ENCODE results near the gene TAPT1. TPM values are rescaled to one million over a fixed set of nuclear protein-coding genes. Genes with fewer than 3 reads are reported as not detected.

TAPT1 gene
- total RNA-seq, 2 donors from 2014 or later: 19.7 to 21.1 TPM

DNA sequence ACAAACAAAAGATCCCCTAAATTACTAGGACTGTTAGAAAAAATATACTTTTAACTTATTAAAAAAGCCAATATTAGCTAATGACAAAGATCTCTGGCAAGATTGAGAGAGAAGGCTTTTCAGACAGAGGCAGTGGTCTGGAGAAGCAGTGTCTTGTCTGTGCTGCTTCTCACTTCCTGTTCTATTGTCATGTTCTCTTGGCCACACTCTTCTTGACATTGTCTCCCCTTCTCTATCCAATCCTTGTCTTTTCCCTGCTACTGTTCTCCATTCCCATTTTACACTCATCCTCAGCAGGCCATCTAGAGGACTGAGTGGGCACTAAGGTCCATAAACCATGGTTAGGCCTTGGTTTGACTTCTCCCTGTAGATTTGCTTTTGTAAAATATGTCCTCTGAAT, 14.0 kb upstream of the TAPT1 start:
- no peak for DNase-seq (ENCODE audit: low spot score)
- TF ChIP-seq, protein P1, sequence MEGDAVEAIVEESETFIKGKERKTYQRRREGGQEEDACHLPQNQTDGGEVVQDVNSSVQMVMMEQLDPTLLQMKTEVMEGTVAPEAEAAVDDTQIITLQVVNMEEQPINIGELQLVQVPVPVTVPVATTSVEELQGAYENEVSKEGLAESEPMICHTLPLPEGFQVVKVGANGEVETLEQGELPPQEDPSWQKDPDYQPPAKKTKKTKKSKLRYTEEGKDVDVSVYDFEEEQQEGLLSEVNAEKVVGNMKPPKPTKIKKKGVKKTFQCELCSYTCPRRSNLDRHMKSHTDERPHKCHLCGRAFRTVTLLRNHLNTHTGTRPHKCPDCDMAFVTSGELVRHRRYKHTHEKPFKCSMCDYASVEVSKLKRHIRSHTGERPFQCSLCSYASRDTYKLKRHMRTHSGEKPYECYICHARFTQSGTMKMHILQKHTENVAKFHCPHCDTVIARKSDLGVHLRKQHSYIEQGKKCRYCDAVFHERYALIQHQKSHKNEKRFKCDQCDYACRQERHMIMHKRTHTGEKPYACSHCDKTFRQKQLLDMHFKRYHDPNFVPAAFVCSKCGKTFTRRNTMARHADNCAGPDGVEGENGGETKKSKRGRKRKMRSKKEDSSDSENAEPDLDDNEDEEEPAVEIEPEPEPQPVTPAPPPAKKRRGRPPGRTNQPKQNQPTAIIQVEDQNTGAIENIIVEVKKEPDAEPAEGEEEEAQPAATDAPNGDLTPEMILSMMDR (IDR thresholded peaks at IDR 0.05): no peak
- Histone ChIP-seq H3K27me3 (no peaks in the 10 kb centered on the region), H3K4me1 (no peaks in the 10 kb centered on the region), H3K9me3 (no peaks in the 10 kb centered on the region), H3K27ac (no peak overlapping the region), H3K4me3 (no peak overlapping the region), H3K36me3 (no peaks in the 10 kb centered on the region)

DNA sequence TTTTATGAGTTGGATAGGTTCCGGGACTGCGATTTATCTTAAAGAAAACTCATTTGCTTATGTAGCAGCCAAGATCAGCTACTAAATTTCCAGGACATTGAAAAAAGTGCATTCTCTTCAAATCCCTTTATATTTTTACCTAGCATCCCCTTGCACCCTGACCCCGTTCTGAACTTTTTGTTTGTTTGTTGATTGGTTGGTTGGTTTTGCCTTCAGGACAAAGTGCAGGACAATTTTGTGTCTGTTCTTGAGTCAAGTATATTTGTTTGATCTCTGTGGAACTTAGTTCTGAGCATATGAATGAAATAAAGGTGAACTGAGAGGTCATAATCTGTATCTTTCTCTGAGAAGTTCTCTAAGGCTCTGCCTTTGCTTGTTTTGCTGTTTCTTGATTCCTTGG, 12.8 kb upstream of the TAPT1 start:
- Histone ChIP-seq H3K9me3 (no peaks in the 10 kb centered on the region), H3K4me3 (no peak overlapping the region), H3K27ac (no peak overlapping the region), H3K27me3 (no peaks in the 10 kb centered on the region), H3K4me1 (no peaks in the 10 kb centered on the region), H3K36me3 (no peaks in the 10 kb centered on the region)
- TF ChIP-seq, protein P1 (IDR thresholded peaks at IDR 0.05): no peak
- DNase-seq (ENCODE audit: low spot score): no peak

DNA sequence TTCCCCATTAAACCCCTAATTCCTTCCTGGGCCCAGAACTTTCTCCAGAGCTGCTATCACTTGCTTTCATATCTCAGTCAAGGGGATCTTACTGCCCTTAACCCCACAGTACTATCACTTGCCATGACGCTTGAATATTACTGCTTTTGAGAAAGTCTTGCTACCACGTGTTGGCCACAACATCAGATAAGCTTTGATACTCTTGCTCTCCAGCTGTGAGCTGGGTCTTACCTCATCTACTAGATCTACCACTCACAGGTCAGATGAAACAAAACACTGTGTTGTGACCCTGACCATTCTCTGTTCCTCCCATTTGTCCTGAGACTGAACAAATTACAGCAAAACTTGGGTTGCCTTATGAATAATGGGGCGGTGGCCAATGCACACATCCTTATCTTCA, 12.1 kb upstream of the TAPT1 start:
- H3K27ac ChIP-seq: no peak overlapping the region

DNA sequence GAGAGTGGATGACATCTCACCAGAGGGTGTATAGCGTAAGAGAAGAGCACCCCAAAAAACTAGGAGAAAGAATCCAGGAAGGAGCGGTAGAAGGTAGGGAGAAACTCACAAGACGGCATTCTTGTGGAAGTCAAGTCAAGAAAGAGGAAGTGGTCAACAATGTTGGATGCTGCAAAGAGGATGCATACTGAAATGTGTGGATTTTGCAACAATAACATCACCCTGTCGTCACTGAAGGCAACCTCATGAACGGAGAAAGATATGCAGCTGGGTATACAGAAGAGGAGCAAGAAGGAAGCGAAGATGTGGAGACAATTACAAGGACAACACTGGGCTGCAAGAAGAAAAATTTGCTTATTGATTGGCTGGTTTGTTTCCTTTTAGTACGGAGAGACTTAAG, 11.4 kb upstream of the TAPT1 start:
- TF ChIP-seq, protein P1 (IDR thresholded peaks at IDR 0.05): no peak
- peaks cover 0 to under 1% of the 10 kb centered on the region in 2 donors for H3K4me1 ChIP-seq
- H3K9me3 ChIP-seq: no peaks in the 10 kb centered on the region
- H3K36me3 ChIP-seq: no peaks in the 10 kb centered on the region
- H3K27ac ChIP-seq: no peak overlapping the region
- H3K27me3 ChIP-seq: no peaks in the 10 kb centered on the region
- no peak overlapping the region for H3K4me3 ChIP-seq
- DNase-seq (ENCODE audit: low spot score): no peak

More for the DNA sequence above, 12.1 kb upstream of the TAPT1 start:
- H3K36me3 ChIP-seq: no peaks in the 10 kb centered on the region
- H3K4me3 ChIP-seq: no peak overlapping the region
- H3K4me1 ChIP-seq: no peaks in the 10 kb centered on the region
- H3K27me3 ChIP-seq: no peaks in the 10 kb centered on the region
- no peaks in the 10 kb centered on the region for H3K9me3 ChIP-seq
- DNase-seq (ENCODE audit: low spot score): no peak
- TF ChIP-seq, protein P1 (IDR thresholded peaks at IDR 0.05): no peak

DNA sequence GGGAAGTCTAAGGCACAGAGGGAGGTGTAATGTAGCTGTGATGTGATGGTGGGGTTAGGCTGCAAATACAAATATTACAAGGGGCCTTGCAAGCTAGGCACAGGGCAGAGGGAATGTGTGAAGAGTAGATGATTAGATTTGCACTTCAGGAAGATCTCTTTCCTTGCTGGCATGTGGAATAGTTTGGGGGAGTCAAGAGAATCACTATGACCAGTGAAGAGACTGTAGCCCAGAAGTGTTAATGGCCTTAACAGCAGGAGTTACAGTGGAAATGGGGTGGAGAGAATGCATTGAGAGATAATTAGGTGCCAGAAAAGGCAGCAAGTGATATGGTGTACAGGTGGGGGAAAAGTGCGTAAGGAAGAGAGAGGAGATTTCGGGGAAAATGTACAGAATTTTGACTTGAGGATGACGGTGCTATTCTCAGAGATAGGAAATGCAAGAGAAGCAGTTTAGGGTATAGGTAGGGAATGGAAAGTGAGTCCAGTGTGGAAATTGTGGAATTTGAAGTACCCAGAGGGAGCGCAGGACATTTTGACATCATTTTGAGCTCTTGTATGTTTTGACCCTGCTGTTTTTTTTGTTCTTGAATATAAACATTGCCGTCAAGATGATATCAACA, 10.2 kb upstream of the TAPT1 start:
- H3K27ac ChIP-seq: no peak overlapping the region
- H3K36me3 ChIP-seq: no peaks in the 10 kb centered on the region
- H3K9me3 ChIP-seq: no peaks in the 10 kb centered on the region
- TF ChIP-seq, protein P1 (IDR thresholded peaks at IDR 0.05): no peak
- H3K4me1 ChIP-seq: peaks cover 0 to 13% of the 10 kb centered on the region in 2 donors
- H3K27me3 ChIP-seq: no peaks in the 10 kb centered on the region
- DNase-seq (ENCODE audit: low spot score): no peak
- H3K4me3 ChIP-seq: no peak overlapping the region

DNA sequence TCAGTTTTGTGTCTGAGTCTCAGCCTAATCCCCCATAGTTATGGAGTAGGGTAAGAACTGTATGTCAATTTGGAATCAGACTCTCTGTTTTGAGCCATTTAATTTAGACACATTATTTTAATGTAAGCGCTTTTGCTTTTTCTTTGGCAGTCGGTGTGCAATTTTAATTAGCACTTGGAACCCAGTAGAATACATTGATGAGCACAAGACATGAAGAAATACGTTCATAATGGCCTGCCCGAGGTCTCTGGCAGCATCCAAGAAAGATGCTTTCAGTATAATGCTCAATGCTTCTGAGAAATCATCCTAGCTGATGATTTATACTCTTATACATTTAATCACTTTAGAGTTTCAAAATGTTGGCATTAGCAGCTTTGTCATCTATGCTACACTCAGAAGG, 8.9 kb upstream of the TAPT1 start:
- no peaks in the 10 kb centered on the region for H3K27me3 ChIP-seq

More for the DNA sequence above, 8.9 kb upstream of the TAPT1 start:
- peaks cover 0 to 26% of the 10 kb centered on the region in 2 donors for H3K4me1 ChIP-seq
- H3K9me3 ChIP-seq: no peaks in the 10 kb centered on the region
- H3K36me3 ChIP-seq: no peaks in the 10 kb centered on the region
- H3K4me3 ChIP-seq: no peak overlapping the region
- H3K27ac ChIP-seq: no peak overlapping the region
- TF ChIP-seq, protein P1 (IDR thresholded peaks at IDR 0.05): no peak
- no peak for DNase-seq (ENCODE audit: low spot score)
